HG02610 (cell line): Measurements from ENCODE around the gene F10.

Experiments used
- ATAC-seq: cut with Tn5 transposase; IDR thresholded peaks from one replicate; pipeline ENCODE4 v1.9.1; 2021; ENCODE audit warnings: mild to moderate bottlenecking, moderate library complexity; ENCODE audit not compliant: unreplicated experiment

The F10 gene

DNA sequence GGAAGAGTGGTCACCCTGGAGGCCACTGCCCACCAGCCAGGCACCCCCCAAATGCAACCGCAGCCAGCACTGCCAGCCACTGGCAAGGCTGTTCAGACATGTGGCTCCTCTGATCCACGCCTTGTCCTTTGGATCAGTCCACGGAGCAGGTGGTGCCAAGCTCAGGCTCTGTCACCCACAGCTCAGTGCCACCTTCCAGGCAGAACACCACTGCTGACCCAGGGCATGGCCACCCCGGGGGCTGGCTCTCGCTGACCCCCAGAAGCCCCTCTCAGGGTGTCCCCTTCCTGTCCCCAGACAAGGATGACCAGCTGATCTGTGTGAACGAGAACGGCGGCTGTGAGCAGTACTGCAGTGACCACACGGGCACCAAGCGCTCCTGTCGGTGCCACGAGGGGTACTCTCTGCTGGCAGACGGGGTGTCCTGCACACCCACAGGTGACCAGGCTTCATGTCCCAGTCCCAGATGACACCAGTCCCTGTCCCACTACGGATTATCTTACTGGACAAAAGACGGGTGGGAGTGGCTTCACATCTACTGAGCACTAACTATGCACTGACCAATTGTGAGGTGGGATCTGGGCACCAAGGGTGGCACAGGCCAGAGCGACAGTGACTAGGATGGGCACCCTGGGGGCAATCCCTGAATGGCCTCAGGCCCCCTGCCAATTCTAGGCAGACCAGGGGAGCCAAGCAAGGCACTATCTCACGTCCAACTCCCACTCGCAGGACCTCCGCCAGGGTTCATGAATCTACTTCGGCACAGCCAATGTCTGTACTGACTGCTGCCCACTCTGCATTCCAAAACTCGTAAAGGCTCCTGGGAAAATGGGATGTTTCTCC is 7.0 kb upstream of the F10 start:
- ATAC-seq, result no peak

DNA sequence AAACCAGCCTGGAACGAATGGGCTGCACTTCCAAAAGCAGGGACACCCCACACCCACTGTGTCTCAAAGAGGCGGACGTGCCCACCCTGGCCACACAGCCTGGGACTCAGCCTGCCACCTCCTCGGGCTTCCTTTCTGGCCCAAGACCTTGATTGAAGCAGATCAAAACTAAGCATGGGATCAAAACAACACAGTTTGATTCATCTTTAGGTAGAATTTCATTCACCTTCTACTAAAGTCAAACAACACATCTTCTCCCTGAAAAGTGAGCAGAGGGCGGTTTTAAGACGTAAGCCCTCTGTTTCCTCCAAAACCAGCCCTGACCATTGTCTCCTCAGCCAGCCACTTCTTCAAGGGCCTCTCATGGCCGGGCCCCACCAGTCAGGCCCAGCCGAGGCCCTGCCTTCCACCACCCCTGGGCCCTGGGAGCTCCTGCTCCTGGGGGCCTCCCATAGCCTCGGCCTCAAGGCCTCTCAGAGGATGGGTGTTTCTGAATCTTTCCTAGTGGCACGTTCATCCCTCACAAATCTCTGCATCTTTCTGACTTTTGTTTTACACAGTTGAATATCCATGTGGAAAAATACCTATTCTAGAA is 6.3 kb upstream of the F10 start:
- ATAC-seq, result no peak

GRCh38 chr13:113116871-113117271 is 5.7 kb upstream of the F10 start:
- ATAC-seq, result no peak

GRCh38 chr13:113117335-113117872 is 5.2 kb upstream of the F10 start:
- no peak for ATAC-seq

- no peak for ATAC-seq
These were observed 4.7 kb upstream of the F10 start for GRCh38 chr13:113117911-113118260.

- no peak for ATAC-seq
These were observed 4.2 kb upstream of the F10 start for GRCh38 chr13:113118261-113119021.

GRCh38 chr13:113119166-113119821 is 3.3 kb upstream of the F10 start:
- no peak for ATAC-seq

- ATAC-seq, result no peak
These were observed 2.8 kb upstream of the F10 start for GRCh38 chr13:113119822-113120189.

DNA sequence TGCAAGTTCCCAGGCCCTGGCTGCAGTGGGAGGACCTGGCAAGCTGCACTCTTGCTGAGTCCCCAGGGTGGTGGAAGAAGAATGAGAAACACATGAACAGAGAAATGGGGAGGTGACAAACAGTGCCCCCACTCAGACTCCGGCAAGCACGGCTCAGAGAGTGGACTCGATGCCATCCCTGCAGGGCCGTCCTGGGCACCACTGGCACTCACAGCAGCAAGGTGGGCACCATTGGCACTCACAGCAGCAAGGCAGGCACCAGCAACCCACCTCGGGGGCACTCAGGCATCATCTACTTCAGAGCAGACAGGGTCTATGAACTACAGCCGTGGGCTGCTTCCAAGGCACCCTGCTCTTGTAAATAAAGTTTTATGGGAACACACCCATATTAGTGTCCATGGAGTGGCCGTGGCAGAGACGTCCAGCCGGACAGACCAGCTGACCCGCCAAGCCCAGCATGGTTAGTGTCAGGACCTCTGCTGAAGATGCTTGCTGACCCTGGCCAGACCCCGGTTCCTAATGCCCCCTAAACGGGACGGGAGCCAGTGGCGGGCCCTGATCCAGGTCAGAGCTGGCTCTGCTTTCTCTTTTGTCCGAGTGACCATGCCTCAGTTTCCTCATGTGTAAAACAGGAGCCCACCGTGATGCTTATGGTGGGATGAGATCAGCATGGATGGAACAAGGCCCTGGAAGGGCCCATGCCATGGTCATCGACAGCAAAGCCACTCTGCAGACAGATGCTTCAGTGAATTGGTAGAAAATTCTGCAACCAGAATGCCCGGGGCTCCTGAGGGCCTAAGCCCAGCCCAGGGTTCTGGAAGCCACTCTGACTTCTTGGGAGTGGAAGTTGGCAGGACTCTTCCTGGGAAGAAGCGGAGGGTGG is 2.1 kb upstream of the F10 start:
- no peak for ATAC-seq

- ATAC-seq, result no peak
These were observed 1.2 kb upstream of the F10 start for GRCh38 chr13:113121183-113121927.

DNA sequence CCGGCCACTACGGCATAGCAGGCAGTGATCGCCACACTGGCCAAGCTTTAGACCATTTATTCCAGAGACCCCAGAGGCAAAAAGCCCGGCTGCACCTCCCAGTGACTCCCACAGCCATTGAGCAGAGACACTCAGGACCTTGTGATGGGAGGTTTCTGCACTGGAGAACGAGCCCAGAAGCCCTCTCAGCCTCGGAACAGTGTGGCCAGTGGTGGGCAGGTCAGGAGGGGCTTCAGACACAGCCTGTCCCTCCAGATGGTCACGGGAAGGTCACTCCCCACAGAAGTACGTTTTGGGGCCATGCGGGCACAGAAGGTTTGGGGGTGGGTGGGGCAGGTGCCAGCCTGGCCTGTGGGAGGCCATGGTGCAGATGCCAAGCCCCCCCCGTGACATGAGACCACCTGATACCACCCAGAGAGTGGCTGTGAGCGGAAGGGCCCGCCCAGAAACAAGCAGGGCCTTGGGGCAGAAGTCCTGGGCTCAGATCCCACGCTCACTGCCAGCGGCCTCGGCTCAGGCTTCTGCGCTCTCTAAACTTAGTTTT is 599 bp upstream of the F10 start:
- ATAC-seq, result no peak

DNA sequence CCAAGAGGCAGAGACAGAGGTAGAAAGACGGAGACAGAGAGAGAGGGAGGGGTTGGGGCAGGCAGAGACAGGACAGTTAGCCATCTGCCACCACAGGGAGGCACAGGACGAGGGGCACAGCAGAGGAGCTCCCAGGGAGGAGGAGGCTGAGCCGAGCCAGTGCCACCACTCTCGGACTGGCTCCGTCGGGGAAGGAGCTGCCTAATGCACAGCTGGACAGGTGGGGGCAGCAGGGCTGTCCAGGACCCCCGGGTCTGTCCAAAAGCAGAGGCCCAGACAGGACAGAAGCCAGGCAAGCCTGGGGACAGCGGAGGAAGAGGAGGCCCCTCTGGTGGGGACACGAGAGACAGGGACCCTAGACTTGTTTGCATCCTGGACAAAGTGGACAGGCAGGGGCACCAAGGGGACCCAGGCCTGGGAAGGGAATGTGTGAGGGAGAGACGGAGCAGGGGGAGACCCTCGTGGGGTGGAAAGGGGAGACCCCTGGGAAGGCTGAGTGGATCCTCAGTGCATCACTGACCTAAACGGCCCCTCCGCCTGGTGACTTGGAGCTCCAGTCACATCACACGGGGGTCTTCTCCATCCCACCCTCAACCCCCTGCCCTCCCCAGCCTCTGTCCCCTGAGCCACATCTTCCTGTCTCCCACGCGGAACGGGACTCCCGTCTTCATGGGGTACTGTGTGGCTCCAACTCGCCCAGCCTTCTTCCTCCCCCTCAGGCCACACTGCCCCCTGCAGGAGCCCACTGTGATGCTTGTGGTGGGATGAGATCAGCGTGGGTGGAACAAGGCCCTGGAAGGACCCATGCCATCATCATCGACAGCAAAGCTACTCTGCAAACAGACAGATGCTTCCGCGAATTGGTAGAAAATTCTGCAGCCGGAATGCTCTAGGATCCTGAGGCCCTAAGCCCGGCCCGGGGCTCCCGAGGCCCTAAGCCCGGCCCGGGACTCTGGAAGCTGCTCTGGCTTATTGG is 915 bp downstream of the F10 start:
- ATAC-seq, result no peak

DNA sequence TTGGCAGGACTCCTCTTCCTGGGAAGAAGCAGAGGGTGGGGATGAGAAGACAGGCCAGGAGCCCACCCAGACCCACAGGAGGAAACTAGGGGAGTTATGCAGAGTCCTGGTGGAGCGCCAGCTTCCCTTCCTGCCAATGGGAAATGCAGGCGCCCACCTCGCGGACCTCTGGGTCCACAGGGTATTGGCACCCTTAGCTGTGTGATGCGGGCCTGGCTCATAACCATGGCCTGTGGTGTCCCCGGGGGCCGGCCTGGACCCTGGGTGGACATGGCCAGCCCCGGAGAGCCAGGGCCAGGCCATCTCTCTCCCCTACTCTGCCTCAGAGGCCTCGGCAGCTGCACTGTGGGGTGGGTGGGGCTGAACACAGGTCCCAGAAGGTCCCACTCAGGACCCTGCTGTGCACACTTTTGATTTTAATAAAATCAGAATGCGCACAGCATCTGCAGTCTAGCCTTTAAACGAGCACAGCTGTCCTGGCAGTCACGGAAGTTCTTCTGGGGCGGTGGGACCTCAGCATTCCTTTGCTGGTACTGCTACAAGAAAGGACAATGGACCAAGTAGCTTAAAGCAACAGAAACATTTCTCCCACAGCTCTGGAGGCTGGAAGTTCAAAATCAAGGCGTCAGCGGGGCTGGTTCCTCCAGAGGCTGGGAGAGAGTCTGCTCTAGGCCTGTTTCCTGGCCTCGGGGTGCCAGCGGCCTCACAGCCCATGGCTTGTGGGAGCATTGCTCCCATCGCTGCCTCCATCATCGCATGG is 1.8 kb downstream of the F10 start:
- no peak for ATAC-seq

DNA sequence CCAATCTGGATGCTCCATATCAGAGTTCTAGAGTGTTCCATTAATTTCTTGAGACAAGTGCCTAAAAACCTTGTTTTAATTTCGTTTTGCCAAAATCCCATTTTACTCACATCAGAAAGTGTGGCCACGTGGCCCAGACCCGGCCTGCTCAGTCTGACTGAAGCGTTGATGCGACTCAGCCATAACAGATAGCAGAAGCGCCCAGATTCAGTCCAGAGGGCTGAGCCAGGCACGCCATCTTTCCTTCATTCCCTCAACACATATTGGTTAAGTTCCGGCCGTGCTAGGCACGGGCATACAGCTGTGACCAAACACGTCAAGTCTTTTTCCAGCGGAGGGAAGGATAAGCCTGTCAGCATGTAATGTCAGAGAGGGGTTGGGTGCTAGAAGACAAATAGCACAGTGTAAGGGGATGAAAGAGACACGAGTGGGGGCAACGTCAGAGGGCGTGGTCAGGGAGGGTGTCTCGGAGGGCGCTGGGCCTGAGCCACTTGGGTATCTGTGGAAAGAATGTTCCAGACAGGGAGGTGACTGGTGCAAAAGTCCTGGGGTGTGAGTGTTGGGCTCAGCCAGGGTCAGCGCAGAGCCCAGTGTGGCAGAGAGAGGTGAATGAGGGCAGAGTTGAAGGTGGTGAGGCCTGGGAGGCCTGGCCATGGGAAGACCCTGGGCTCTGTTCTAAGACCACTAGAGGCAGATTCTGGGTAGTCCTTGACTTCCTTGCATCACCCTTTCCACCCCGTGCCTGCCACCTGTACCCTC is 3.1 kb downstream of the F10 start:
- no peak for ATAC-seq

GRCh38 chr13:113126265-113127150 is 3.9 kb downstream of the F10 start:
- no peak for ATAC-seq

- ATAC-seq, result no peak
These were observed 6.9 kb downstream of the F10 start for GRCh38 chr13:113129480-113129879.
